Naive thymus-derived CD8-positive, alpha-beta T cell (primary cell): ENCODE results near the gene TLDC2. TPM values are rescaled to one million over a fixed set of nuclear protein-coding genes. Genes with fewer than 3 reads are reported as not detected.
"Not testable (repeated sequence)": the region's sequence is repeated elsewhere in the genome, so short reads cannot be mapped to it uniquely, and the experiment has no call there.

Source experiments
- ATAC-seq, 2 donors: fragments of 150-1000 bp; cut with Tn5 transposase in 1 of 2; sonication (Bioruptor Pico), chemical (Tn5 transposase) in 1 of 2; 1 replicate in 1 of 2; 2 replicates in 1 of 2; pipeline ENCODE4 v1.10.0; 2021; ENCODE audit warnings: mild to moderate bottlenecking in 2 of 2, moderate library complexity in 2 of 2
- POLR2A ChIA-PET: fragments of 350-600 bp; sonication (Branson Sonifier 250); formaldehyde crosslinking; loops from one replicate; lab custom pipeline; 2021; ENCODE audit warnings: antibody characterized with exemption; lab: Charles Lee
- DNase-seq, 10 donors: peaks; one replicate each; pipeline versions ENCODE4 v3.0.0 to v3.0.0-alpha.2; 2020 to 2022
- H3K27ac Mint-ChIP-seq, 10 donors: one replicate each; pipeline ENCODE4 v1.8.0; 2020 to 2022; ENCODE audit warnings: mild to moderate bottlenecking in 10 of 10, mixed read lengths in 10 of 10, moderate library complexity in 4 of 10, inconsistent platforms in 1 of 10
- H3K27me3 Mint-ChIP-seq, 5 donors: one replicate each; pipeline ENCODE4 v1.8.0; 2021 to 2022; ENCODE audit warnings: mixed read lengths in 5 of 5
- H3K36me3 Mint-ChIP-seq, 3 donors: one replicate each; pipeline ENCODE4 v1.8.0; 2020 to 2022; ENCODE audit warnings: mixed read lengths in 3 of 3, mild to moderate bottlenecking in 2 of 3, inconsistent platforms in 1 of 3
- H3K4me1 Mint-ChIP-seq, 4 donors: one replicate each; pipeline ENCODE4 v1.8.0; 2021 to 2022; ENCODE audit warnings: mixed read lengths in 4 of 4
- H3K4me3 Mint-ChIP-seq, 10 donors: one replicate each; pipeline ENCODE4 v1.8.0; 2020 to 2022; ENCODE audit warnings: mild to moderate bottlenecking in 10 of 10, mixed read lengths in 10 of 10, moderate library complexity in 6 of 10, inconsistent platforms in 1 of 10
- H3K9me3 Mint-ChIP-seq, 9 donors: one replicate each; pipeline ENCODE4 v1.8.0; 2020 to 2022; ENCODE audit warnings: mixed read lengths in 9 of 9, mild to moderate bottlenecking in 3 of 9, inconsistent platforms in 1 of 9, moderate library complexity in 1 of 9
- polyA plus RNA-seq, 3 donors: library from polyadenylated mRNA; unstranded; fragments of 300-500 nt; fragmentation: Illumina TruSeq; gene quantifications; one replicate each; pipeline ENCODE4 v1.2.3, GENCODE V29; 2021
- total RNA-seq, 8 experiments: library from RNA in 2 of 8; stranded (reverse) in 2 of 8; gene quantifications; one replicate each; pipeline ENCODE4 v1.2.3 and lab custom pipeline; 2021 to 2026

Gene TLDC2
- total and polyA plus RNA-seq, 5 experiments from 2014 or later = 0.17 to 0.23 (median 0.20) TPM; not detected in 2

DNA sequence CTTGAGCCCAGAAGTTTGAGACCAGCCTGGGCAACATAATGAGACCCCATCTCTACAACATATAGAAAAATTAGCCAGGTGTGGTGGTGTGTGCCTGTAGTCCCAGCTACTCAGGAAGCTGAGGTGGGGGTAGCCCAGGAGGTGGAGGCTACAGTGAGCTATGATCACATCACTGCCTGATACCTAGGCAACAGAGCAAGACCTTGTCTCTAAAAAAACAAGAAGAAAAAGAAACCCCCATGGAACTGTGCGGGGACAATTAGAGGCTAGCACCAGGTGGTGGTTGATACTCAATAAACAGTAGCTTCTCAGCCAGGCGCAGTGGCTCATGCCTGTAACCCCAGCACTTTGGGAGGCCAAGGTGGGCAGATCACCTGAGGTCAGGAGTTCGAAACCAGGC is 37.6 kb upstream of the TLDC2 start:
- H3K27ac Mint-ChIP-seq = peak overlapping the region in 4 of 10 donors; percentile 8 to 46 (median 14)
- POLR2A ChIA-PET = interaction anchor here (1.1 kb wide), 1 partner anchor 26 kb away, joined by 3 read pairs; no protein-coding TSS in a partner anchor
- H3K4me1 Mint-ChIP-seq = peaks cover 5 to 49% (median 26%) of the 10 kb centered on the region in 4 donors
- not testable (repeated sequence) for H3K36me3 Mint-ChIP-seq, H3K9me3 Mint-ChIP-seq, H3K27me3 Mint-ChIP-seq, DNase-seq, ATAC-seq
- peak overlapping the region in 1 of 10 donors; percentile 11 for H3K4me3 Mint-ChIP-seq

DNA sequence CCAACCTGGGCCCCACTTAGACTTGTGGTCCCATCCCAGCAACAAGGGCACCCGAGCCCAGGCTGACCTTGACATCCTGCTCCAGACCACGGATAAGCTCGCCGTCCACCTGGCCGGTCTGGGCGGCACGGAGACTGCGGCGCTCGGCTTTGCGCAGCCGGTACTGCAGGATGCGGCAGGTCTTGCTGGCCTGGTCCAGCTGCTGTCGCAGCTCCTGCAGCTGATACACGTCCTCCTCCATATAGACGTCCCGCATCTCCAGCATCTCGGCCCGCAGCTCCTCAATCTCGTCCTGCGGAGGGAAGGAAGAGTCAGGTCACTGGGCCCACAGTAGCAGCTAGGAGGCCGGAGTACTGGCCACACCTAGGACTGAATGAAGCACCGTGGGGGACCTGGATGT is 36.8 kb upstream of the TLDC2 start:
- peak overlapping the region in 1 of 10 donors; percentile 59 for H3K27ac Mint-ChIP-seq

DNA sequence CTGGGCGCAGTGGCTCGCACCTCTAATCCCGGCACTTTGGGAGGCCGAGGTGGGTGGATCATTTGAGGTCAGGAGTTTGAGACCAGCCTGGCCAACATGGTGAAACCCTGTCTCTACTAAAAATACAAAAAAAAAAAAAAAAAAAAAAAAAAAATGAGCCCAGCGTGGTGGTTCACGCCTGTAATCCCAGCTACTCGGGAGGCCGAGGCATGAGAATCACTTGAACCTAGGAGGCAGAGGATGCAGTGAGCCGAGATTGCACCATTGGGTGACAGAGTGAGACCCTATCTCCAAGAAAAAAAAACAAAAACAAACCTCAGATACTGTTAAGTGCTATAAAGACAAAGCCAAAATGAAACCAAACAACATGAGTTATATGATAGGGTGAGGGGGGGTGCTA is 34.9 kb upstream of the TLDC2 start:
- not testable (repeated sequence) for H3K27me3 Mint-ChIP-seq, H3K36me3 Mint-ChIP-seq, ATAC-seq, DNase-seq, H3K9me3 Mint-ChIP-seq
- Mint-ChIP-seq H3K27ac (peak overlapping the region in 9 of 10 donors; percentile 5 to 91 (median 76)), H3K4me3 (peak overlapping the region in 1 of 10 donors; percentile 4), H3K4me1 (peaks cover 6 to 57% (median 31%) of the 10 kb centered on the region in 4 donors)
- POLR2A ChIA-PET = interaction anchor here (0.7 kb wide), 2 partner anchors 42 to 56 kb away, joined by 3 to 4 read pairs; no protein-coding TSS in a partner anchor

More for the DNA sequence above, 36.8 kb upstream of the TLDC2 start:
- POLR2A ChIA-PET = interaction anchor here (1.1 kb wide), 1 partner anchor 25 kb away, joined by 3 read pairs; no protein-coding TSS in a partner anchor
- ATAC-seq = no peak
- no peaks in the 10 kb centered on the region for H3K36me3 Mint-ChIP-seq
- no peaks in the 10 kb centered on the region for H3K27me3 Mint-ChIP-seq
- H3K9me3 Mint-ChIP-seq = no peaks in the 10 kb centered on the region
- no peak for DNase-seq
- H3K4me3 Mint-ChIP-seq = no peak overlapping the region
- H3K4me1 Mint-ChIP-seq = peaks cover 8 to 53% (median 31%) of the 10 kb centered on the region in 4 donors

DNA sequence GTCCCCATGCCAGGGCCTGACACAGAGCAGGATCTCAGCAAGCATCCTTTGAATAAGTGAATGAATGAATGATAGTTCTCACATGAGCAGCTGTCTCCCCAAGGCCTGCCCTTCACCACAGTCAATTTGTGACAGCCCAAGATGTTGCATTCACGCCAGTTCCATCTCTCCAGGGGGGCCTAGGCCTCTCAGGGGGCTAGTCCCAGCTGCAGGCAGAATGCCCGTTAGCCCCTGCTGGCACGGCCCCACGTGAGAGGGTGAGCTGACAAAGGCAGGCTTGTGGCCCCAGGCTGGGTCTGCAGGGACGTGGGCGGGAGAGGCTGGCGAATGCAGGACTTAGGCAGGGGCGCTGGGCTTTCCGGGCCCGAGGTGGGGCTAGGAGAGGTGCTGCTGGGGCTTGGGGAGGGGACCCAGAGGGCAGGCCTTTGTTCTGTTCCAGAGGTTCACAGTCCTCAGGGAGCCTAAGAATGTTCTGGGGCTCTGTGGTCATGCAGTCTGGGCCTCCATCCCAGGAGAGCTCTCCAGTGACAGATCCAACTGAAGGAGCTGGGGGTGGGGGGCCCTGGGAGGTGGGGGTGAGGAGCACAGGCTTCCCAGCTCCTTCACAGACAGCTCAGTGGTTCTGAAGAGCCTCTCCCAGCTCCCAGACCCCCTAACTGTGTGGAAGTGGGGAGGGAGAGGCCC is 30.5 kb upstream of the TLDC2 start:
- ATAC-seq (no peak), DNase-seq (no peak)
- Mint-ChIP-seq H3K9me3 (no peaks in the 10 kb centered on the region), H3K4me1 (peaks cover 6 to 55% (median 31%) of the 10 kb centered on the region in 4 donors), H3K4me3 (no peak overlapping the region), H3K27ac (peak overlapping the region in 1 of 10 donors; percentile 66), H3K27me3 (no peaks in the 10 kb centered on the region), H3K36me3 (no peaks in the 10 kb centered on the region)
- POLR2A ChIA-PET = interaction anchor here (0.5 to 1.5 kb wide), 5 partner anchors 9 to 81 kb away, joined by 3 to 9 read pairs (median 4); a partner anchor contains a TSS

DNA sequence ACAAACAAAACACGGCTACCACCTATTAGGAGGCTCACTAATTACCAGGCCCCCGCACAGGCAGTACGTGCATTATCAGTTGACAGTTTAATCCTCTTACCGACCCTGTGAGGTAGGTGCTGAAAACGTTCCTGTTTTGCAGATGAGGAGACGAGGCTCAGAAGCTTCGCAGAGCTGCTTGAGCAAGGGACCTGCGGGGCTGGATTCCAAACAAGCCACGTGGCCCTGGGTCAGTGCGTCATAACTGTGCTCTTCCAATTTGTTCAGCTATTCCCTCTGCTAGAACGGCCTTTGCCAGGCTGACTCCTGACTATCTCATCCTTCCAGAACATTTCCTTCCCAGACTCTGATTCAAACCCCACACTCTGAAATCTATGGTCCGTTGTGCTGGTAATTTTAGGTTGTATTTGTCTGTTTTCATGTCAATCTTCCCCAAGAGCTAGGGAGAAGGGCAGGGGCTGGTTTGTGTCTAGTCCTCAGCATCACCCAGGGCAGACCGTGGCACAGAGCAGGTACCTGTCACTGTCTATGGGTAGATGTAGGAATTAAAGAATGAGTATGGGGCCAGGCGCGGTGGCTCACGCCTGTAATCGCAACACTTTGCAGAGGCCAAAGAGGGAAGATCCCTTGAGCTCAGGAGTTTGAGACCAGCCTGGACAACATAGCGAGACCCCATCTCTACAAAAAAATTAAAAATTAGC is 28.8 kb upstream of the TLDC2 start:
- H3K27ac Mint-ChIP-seq = peak overlapping the region in 2 of 10 donors; percentile 46 to 53
- no peaks in the 10 kb centered on the region for H3K27me3 Mint-ChIP-seq
- POLR2A ChIA-PET = interaction anchor here (1.5 kb wide), 1 partner anchor 11 kb away, joined by 4 read pairs; no protein-coding TSS in a partner anchor
- no peaks in the 10 kb centered on the region for H3K36me3 Mint-ChIP-seq
- H3K9me3 Mint-ChIP-seq = peaks cover 0 to 2% (median 0%) of the 10 kb centered on the region in 9 donors
- peaks cover 5 to 46% (median 20%) of the 10 kb centered on the region in 4 donors for H3K4me1 Mint-ChIP-seq
- no peak for DNase-seq
- H3K4me3 Mint-ChIP-seq = no peak overlapping the region
- no peak for ATAC-seq

DNA sequence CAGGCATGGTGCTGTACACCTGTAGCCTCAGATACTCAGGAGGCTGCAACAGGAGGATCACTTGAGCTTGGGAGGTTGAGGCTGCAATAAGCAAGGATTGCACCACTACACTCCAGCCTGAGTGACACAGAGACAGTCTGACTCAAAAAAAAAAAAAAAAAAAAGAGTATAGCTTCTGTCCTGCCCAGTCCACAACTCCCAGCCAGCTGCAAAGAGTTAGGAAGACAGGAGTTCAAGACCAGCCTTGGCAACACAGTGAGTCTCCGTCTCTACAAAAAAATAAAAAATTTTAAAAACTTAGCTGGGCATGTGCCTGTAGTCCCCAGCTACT is 28.3 kb upstream of the TLDC2 start:
- Mint-ChIP-seq H3K36me3 (no peaks in the 10 kb centered on the region), H3K27me3 (no peaks in the 10 kb centered on the region), H3K4me3 (no peak overlapping the region), H3K9me3 (peaks cover 0 to 2% (median 0%) of the 10 kb centered on the region in 9 donors), H3K4me1 (peaks cover 5 to 41% (median 15%) of the 10 kb centered on the region in 4 donors), H3K27ac (no peak overlapping the region)
- ATAC-seq (no peak), DNase-seq (no peak)
- POLR2A ChIA-PET = interaction anchor here (0.6 to 0.7 kb wide), 2 partner anchors 9 to 62 kb away, joined by 4 to 9 read pairs; no protein-coding TSS in a partner anchor

DNA sequence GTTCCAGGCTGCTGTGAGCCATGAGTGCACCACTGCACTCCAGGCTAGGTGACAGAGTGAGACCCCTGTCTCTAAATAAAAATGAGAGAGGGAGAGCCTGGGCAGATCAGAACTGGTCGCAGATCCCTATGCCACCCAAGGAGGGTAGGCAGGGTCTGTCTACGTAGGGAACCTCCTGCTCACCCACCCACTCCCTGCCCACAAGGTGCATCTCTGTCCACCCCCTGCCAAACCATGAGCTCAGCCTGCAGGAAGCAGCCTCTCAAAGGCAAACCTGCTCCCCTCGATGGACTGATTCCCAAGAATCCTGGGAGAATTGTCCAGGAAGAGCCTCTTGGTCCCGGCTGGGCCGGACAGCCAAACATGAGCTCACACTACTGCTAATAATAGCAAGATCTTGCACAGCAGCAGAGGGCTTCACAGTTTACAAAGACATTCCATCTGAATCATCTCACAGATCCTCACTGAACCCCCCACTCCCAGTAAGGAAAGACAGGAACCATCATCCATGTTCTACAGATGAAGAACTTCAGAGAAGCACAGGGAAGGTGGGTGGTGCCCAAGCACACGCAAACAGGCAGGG is 27.8 kb upstream of the TLDC2 start:
- H3K36me3 Mint-ChIP-seq = no peaks in the 10 kb centered on the region
- H3K9me3 Mint-ChIP-seq = peaks cover 0 to 2% (median 0%) of the 10 kb centered on the region in 9 donors
- peaks cover 5 to 36% (median 12%) of the 10 kb centered on the region in 4 donors for H3K4me1 Mint-ChIP-seq
- ATAC-seq (no peak), DNase-seq (no peak)
- H3K27ac Mint-ChIP-seq = no peak overlapping the region
- no peaks in the 10 kb centered on the region for H3K27me3 Mint-ChIP-seq
- POLR2A ChIA-PET = interaction anchor here (0.6 to 0.7 kb wide), 2 partner anchors 9 to 61 kb away, joined by 4 to 9 read pairs; no protein-coding TSS in a partner anchor
- H3K4me3 Mint-ChIP-seq = no peak overlapping the region

DNA sequence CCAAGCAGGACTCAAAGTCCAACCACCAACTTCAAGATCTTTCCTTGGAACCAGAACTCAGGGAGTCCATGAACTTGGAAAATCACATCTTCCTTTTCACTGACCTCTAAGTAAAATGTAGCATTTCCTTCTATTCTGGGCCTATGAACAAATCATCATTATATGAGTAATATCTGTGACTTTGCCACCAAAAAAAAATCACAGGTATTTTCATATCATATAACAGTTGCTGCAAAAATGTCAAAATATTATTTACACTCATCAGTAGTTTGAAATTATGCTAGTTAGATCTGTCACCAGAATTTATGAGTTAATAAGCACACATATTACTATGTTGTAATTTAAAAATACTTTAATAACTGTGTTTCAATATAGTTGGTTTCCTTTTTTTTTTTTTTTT is 27.3 kb upstream of the TLDC2 start:
- H3K27me3 Mint-ChIP-seq = no peaks in the 10 kb centered on the region
- H3K36me3 Mint-ChIP-seq = no peaks in the 10 kb centered on the region
- H3K4me3 Mint-ChIP-seq = no peak overlapping the region
- ATAC-seq (no peak), DNase-seq (no peak)
- no peak overlapping the region for H3K27ac Mint-ChIP-seq
- H3K9me3 Mint-ChIP-seq = peaks cover 0 to 2% (median 0%) of the 10 kb centered on the region in 9 donors
- POLR2A ChIA-PET = no interaction called here
- peaks cover 1 to 31% (median 7%) of the 10 kb centered on the region in 4 donors for H3K4me1 Mint-ChIP-seq

DNA sequence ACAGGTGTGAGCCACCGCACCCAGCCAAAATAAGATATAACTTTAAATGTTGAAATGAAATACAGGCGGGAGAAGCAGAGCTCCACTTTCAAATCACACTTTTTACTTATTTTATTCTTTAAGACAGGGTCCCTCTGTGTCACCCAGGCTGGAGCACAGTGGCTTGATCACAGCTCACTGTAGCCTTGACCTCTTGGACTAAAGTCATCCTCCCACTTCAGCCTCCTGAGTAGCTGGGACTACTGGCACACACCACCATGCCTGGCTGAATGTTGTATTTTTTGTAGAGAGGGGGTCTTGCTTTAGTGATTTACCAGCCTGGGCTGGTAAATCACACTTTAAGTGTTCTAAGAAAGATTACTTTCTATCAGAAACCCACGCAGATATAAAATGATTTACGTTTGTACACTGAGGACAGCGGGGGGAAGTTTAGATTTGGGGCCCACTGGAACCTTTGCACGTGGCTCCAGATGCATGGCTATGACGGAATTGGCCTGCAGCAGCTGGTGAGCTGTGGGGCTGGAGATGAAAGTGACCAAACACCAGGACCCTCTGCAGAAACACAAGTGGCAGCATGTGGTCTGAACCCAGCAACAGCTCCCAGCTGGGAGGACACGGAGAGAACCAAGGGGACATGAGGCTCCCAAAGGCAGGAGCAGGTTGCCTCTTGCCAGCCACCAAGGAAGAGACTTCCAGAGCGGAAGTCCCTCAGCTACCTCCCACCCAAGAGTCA is 26.4 kb upstream of the TLDC2 start:
- Mint-ChIP-seq H3K27me3 (no peaks in the 10 kb centered on the region), H3K4me3 (no peak overlapping the region), H3K36me3 (no peaks in the 10 kb centered on the region), H3K9me3 (peaks cover 0 to 2% (median 0%) of the 10 kb centered on the region in 9 donors), H3K4me1 (peaks cover 0 to 27% (median 4%) of the 10 kb centered on the region in 4 donors), H3K27ac (no peak overlapping the region)
- POLR2A ChIA-PET = no interaction called here
- ATAC-seq = no peak
- DNase-seq = no peak

DNA sequence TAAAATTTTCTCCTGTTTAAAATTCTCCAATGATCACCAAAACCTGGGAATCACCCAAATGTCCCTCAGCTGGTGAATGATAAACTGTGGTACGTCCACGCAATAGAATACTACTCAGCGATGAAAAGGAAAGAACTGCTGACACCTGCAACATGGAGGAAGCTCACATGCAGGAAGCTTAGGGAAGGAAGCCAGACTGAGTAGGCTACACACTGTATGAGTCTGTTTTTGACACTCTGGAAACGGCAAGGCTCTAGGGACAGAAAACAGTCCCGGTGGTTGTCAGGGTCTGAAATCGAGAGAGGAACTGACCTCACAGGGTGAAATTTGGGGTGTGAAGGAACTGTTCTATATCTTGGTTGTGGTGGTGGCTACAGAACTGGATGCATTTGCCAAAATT is 25.2 kb upstream of the TLDC2 start:
- no peaks in the 10 kb centered on the region for H3K27me3 Mint-ChIP-seq
- no peak overlapping the region for H3K27ac Mint-ChIP-seq
- DNase-seq (no peak), ATAC-seq (no peak)
- H3K36me3 Mint-ChIP-seq = no peaks in the 10 kb centered on the region
- H3K9me3 Mint-ChIP-seq = peaks cover 0 to 2% (median 0%) of the 10 kb centered on the region in 9 donors
- POLR2A ChIA-PET = no interaction called here
- no peak overlapping the region for H3K4me3 Mint-ChIP-seq
- peaks cover 0 to 17% (median 6%) of the 10 kb centered on the region in 4 donors for H3K4me1 Mint-ChIP-seq

DNA sequence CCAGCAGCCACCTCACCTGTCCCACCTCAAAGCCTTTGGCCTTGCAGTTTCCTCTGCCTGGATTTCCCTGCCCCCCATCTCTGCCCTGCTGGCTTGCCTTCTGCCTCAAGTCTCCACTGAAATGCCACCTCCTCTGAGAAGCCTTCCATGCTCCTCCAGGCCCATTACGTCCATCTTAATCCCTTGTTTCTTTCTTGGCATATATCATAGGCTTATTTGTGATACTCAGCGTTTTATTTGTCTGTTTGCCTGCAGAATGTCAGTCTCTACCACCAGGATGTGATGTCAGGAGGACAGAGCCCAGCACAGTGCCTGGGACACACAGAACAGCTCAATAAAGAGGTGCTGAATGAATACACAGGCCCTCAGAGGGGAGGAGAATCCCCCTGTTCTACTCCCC is 24.4 kb upstream of the TLDC2 start:
- Mint-ChIP-seq H3K27me3 (no peaks in the 10 kb centered on the region), H3K4me3 (no peak overlapping the region), H3K4me1 (peaks cover 4 to 14% (median 10%) of the 10 kb centered on the region in 4 donors), H3K27ac (no peak overlapping the region), H3K9me3 (peaks cover 0 to 2% (median 0%) of the 10 kb centered on the region in 9 donors), H3K36me3 (no peaks in the 10 kb centered on the region)
- POLR2A ChIA-PET = interaction anchor here (1.0 kb wide), 1 partner anchor 15 kb away, joined by 3 read pairs; no protein-coding TSS in a partner anchor
- ATAC-seq (no peak), DNase-seq (no peak)

DNA sequence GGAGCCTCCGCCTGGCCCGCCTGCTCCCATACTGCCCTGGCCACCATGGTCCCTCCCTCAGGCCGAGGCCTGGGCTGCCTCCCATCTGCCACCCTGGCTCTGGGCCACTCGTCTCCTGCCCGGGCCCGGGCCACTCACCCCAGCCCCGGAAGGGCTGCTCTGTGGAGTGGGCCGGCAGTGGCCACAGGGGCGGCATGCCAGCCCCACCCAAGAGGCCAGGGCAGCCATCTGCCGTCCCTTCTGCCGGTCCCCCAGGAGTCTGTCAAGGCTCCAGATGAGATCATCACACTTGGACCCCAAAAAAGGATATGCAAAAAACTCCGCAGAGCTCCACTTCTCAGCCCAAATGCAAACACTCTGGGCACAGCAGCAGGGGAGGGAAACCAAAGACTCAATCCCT is 23.8 kb upstream of the TLDC2 start:
- Mint-ChIP-seq H3K27me3 (no peaks in the 10 kb centered on the region), H3K27ac (no peak overlapping the region), H3K4me3 (no peak overlapping the region), H3K4me1 (peaks cover 10 to 20% (median 16%) of the 10 kb centered on the region in 4 donors), H3K9me3 (peaks cover 0 to 2% (median 0%) of the 10 kb centered on the region in 9 donors), H3K36me3 (no peaks in the 10 kb centered on the region)
- POLR2A ChIA-PET = interaction anchor here (1.0 to 1.5 kb wide), 2 partner anchors 10 to 16 kb away, joined by 3 read pairs; no protein-coding TSS in a partner anchor
- DNase-seq (no peak), ATAC-seq (no peak)
